Measurements from ENCODE around the gene PCAT7. TPM values are rescaled to one million over a fixed set of nuclear protein-coding genes. Genes with fewer than 3 reads are reported as not detected.

The PCAT7 gene
- total RNA-seq, 5 donors from 2014 or later (not counting 1 experiment from before 2014, with no cell fraction given): not detected

GRCh38 chr9:94606646-94607422 lies 52.0 kb downstream of the PCAT7 start:
- H3K27me3 Mint-ChIP-seq: peaks cover 5% of the 10 kb centered on the region in 2 donors
- peaks cover 13% of the 10 kb centered on the region for H3K36me3 Mint-ChIP-seq
- Histone ChIP-seq H3K4me3 (ENCODE audit: control insufficient read depth in 1 of 2, extremely low read depth in 1 of 2, low read length in 1 of 2) (no peak overlapping the region), H3K27ac (ENCODE audit: low read length) (no peak overlapping the region), H3K9me3 (no peaks in the 10 kb centered on the region), H3K36me3 (ENCODE audit: control insufficient read depth in 2 of 2, extremely low read depth in 1 of 2, insufficient read depth in 1 of 2, low read length in 1 of 2) (no peaks in the 10 kb centered on the region), H3K27me3 (replicated peaks in 1 of 2; ENCODE audit: control insufficient read depth in 2 of 2, extremely low read depth in 1 of 2, insufficient read depth in 2 of 2, low read length in 1 of 2) (peaks cover 0 to 17% of the 10 kb centered on the region in 2 experiments), H3K4me1 (ENCODE audit: control insufficient read depth in 1 of 2, extremely low read depth in 1 of 2, insufficient read depth in 2 of 2, low read length in 2 of 2) (peaks cover 4 to 8% of the 10 kb centered on the region in 2 experiments)
- no peak overlapping the region for H3K27ac Mint-ChIP-seq
- ChIA-PET CTCF (no interaction called here), POLR2A (no interaction called here)
- DNase-seq (no peak), ATAC-seq (replicated peaks in 1 of 4) (no peak)
- H3K9me3 Mint-ChIP-seq: no peaks in the 10 kb centered on the region
- no peak overlapping the region for H3K4me3 Mint-ChIP-seq
- H3K4me1 Mint-ChIP-seq: peaks cover 7 to 13% (median 10%) of the 10 kb centered on the region in 3 donors
- 84% methylated on average over 19 of the region's 24 CpGs for WGBS (ENCODE audit: insufficient coverage)

- Histone ChIP-seq H3K27me3 (replicated peaks in 1 of 2; ENCODE audit: control insufficient read depth in 2 of 2, extremely low read depth in 1 of 2, insufficient read depth in 2 of 2, low read length in 1 of 2) (peaks cover 0 to 17% of the 10 kb centered on the region in 2 experiments), H3K27ac (ENCODE audit: low read length) (no peak overlapping the region), H3K4me1 (ENCODE audit: control insufficient read depth in 1 of 2, extremely low read depth in 1 of 2, insufficient read depth in 2 of 2, low read length in 2 of 2) (peaks cover 8 to 12% of the 10 kb centered on the region in 2 experiments), H3K9me3 (no peaks in the 10 kb centered on the region), H3K4me3 (ENCODE audit: control insufficient read depth in 1 of 2, extremely low read depth in 1 of 2, low read length in 1 of 2) (no peak overlapping the region), H3K36me3 (ENCODE audit: control insufficient read depth in 2 of 2, extremely low read depth in 1 of 2, insufficient read depth in 1 of 2, low read length in 1 of 2) (no peaks in the 10 kb centered on the region)
- Mint-ChIP-seq H3K4me1 (peaks cover 12 to 18% (median 15%) of the 10 kb centered on the region in 3 donors), H3K9me3 (no peaks in the 10 kb centered on the region), H3K4me3 (no peak overlapping the region), H3K36me3 (peaks cover 13% of the 10 kb centered on the region), H3K27me3 (peaks cover 5 to 10% of the 10 kb centered on the region in 2 donors), H3K27ac (no peak overlapping the region)
- CTCF ChIA-PET: no interaction called here
- POLR2A ChIA-PET: no interaction called here
- ATAC-seq (replicated peaks in 1 of 4) (no peak), DNase-seq (no peak)
- WGBS (ENCODE audit: insufficient coverage): 100% methylated on average over 7 of the region's 8 CpGs
Measured at GRCh38 chr9:94607423-94607691, 52.5 kb downstream of the PCAT7 start.

GRCh38 chr9:94610181-94610606 lies 55.3 kb downstream of the PCAT7 start:
- H3K4me3 ChIP-seq (ENCODE audit: control insufficient read depth in 1 of 2, extremely low read depth in 1 of 2, low read length in 1 of 2): no peak overlapping the region
- H3K4me3 Mint-ChIP-seq: no peak overlapping the region
- ATAC-seq (replicated peaks in 1 of 4): no peak
- no peak overlapping the region for H3K27ac Mint-ChIP-seq
- peaks cover 8% of the 10 kb centered on the region in 2 experiments for H3K4me1 ChIP-seq (ENCODE audit: control insufficient read depth in 1 of 2, extremely low read depth in 1 of 2, insufficient read depth in 2 of 2, low read length in 2 of 2)
- peaks cover 11 to 12% (median 11%) of the 10 kb centered on the region in 3 donors for H3K4me1 Mint-ChIP-seq
- H3K9me3 Mint-ChIP-seq: no peaks in the 10 kb centered on the region
- no peak for DNase-seq
- peaks cover 0 to 25% of the 10 kb centered on the region in 2 experiments for H3K27me3 ChIP-seq (replicated peaks in 1 of 2; ENCODE audit: control insufficient read depth in 2 of 2, extremely low read depth in 1 of 2, insufficient read depth in 2 of 2, low read length in 1 of 2)
- peaks cover 13% of the 10 kb centered on the region for H3K36me3 Mint-ChIP-seq
- WGBS (ENCODE audit: insufficient coverage): 100% methylated on average over 2 of the region's 6 CpGs
- no peak overlapping the region for H3K27ac ChIP-seq (ENCODE audit: low read length)
- ChIA-PET POLR2A (no interaction called here), CTCF (no interaction called here)
- H3K36me3 ChIP-seq (ENCODE audit: control insufficient read depth in 2 of 2, extremely low read depth in 1 of 2, insufficient read depth in 1 of 2, low read length in 1 of 2): no peaks in the 10 kb centered on the region
- no peaks in the 10 kb centered on the region for H3K9me3 ChIP-seq
- peaks cover 5 to 18% of the 10 kb centered on the region in 2 donors for H3K27me3 Mint-ChIP-seq

GRCh38 chr9:94611638-94612068 lies 56.8 kb downstream of the PCAT7 start:
- peaks cover 11 to 12% (median 11%) of the 10 kb centered on the region in 3 donors for H3K4me1 Mint-ChIP-seq
- WGBS (ENCODE audit: insufficient coverage): 86% methylated on average over 1 of the region's 3 CpGs
- H3K9me3 Mint-ChIP-seq: no peaks in the 10 kb centered on the region
- H3K9me3 ChIP-seq: no peaks in the 10 kb centered on the region
- ATAC-seq (replicated peaks in 1 of 4) (peak in 1 of 4 experiments; percentile 42), DNase-seq (peak in 2 of 35 experiments; percentile 3 to 16)
- POLR2A ChIA-PET: no interaction called here
- H3K36me3 ChIP-seq (ENCODE audit: control insufficient read depth in 2 of 2, extremely low read depth in 1 of 2, insufficient read depth in 1 of 2, low read length in 1 of 2): no peaks in the 10 kb centered on the region
- H3K27ac Mint-ChIP-seq: no peak overlapping the region
- H3K4me1 ChIP-seq (ENCODE audit: control insufficient read depth in 1 of 2, extremely low read depth in 1 of 2, insufficient read depth in 2 of 2, low read length in 2 of 2): peaks cover 8% of the 10 kb centered on the region in 2 experiments
- H3K4me3 ChIP-seq (ENCODE audit: control insufficient read depth in 1 of 2, extremely low read depth in 1 of 2, low read length in 1 of 2): no peak overlapping the region
- H3K27ac ChIP-seq (ENCODE audit: low read length): no peak overlapping the region
- H3K27me3 Mint-ChIP-seq: peaks cover 5 to 20% of the 10 kb centered on the region in 2 donors
- peaks cover 13% of the 10 kb centered on the region for H3K36me3 Mint-ChIP-seq
- H3K27me3 ChIP-seq (replicated peaks in 1 of 2; ENCODE audit: control insufficient read depth in 2 of 2, extremely low read depth in 1 of 2, insufficient read depth in 2 of 2, low read length in 1 of 2): peaks cover 0 to 25% of the 10 kb centered on the region in 2 experiments
- no peak overlapping the region for H3K4me3 Mint-ChIP-seq
- CTCF ChIA-PET: no interaction called here

GRCh38 chr9:94612071-94612470 lies 57.2 kb downstream of the PCAT7 start:
- Mint-ChIP-seq H3K9me3 (no peaks in the 10 kb centered on the region), H3K27ac (no peak overlapping the region), H3K4me3 (no peak overlapping the region), H3K4me1 (peaks cover 11 to 12% (median 11%) of the 10 kb centered on the region in 3 donors), H3K36me3 (peaks cover 10% of the 10 kb centered on the region), H3K27me3 (peaks cover 5 to 21% of the 10 kb centered on the region in 2 donors)
- Histone ChIP-seq H3K4me1 (ENCODE audit: control insufficient read depth in 1 of 2, extremely low read depth in 1 of 2, insufficient read depth in 2 of 2, low read length in 2 of 2) (peaks cover 8% of the 10 kb centered on the region in 2 experiments), H3K4me3 (ENCODE audit: control insufficient read depth in 1 of 2, extremely low read depth in 1 of 2, low read length in 1 of 2) (no peak overlapping the region), H3K27me3 (replicated peaks in 1 of 2; ENCODE audit: control insufficient read depth in 2 of 2, extremely low read depth in 1 of 2, insufficient read depth in 2 of 2, low read length in 1 of 2) (peaks cover 0 to 22% of the 10 kb centered on the region in 2 experiments), H3K27ac (ENCODE audit: low read length) (no peak overlapping the region), H3K36me3 (ENCODE audit: control insufficient read depth in 2 of 2, extremely low read depth in 1 of 2, insufficient read depth in 1 of 2, low read length in 1 of 2) (no peaks in the 10 kb centered on the region), H3K9me3 (no peaks in the 10 kb centered on the region)
- ATAC-seq (replicated peaks in 1 of 4) (no peak), DNase-seq (no peak)
- POLR2A ChIA-PET: no interaction called here
- CTCF ChIA-PET: no interaction called here
- 67% methylated on average over 2 of the region's 7 CpGs for WGBS (ENCODE audit: insufficient coverage)

GRCh38 chr9:94613003-94613402 lies 58.1 kb downstream of the PCAT7 start:
- ATAC-seq (replicated peaks in 1 of 4) (no peak), DNase-seq (no peak)
- Histone ChIP-seq H3K4me1 (ENCODE audit: control insufficient read depth in 1 of 2, extremely low read depth in 1 of 2, insufficient read depth in 2 of 2, low read length in 2 of 2) (peaks cover 8% of the 10 kb centered on the region in 2 experiments), H3K9me3 (no peaks in the 10 kb centered on the region), H3K27me3 (replicated peaks in 1 of 2; ENCODE audit: control insufficient read depth in 2 of 2, extremely low read depth in 1 of 2, insufficient read depth in 2 of 2, low read length in 1 of 2) (peaks cover 0 to 20% of the 10 kb centered on the region in 2 experiments), H3K36me3 (ENCODE audit: control insufficient read depth in 2 of 2, extremely low read depth in 1 of 2, insufficient read depth in 1 of 2, low read length in 1 of 2) (no peaks in the 10 kb centered on the region), H3K4me3 (ENCODE audit: control insufficient read depth in 1 of 2, extremely low read depth in 1 of 2, low read length in 1 of 2) (no peak overlapping the region), H3K27ac (ENCODE audit: low read length) (no peak overlapping the region)
- peaks cover 11 to 12% (median 11%) of the 10 kb centered on the region in 3 donors for H3K4me1 Mint-ChIP-seq
- peaks cover 8% of the 10 kb centered on the region for H3K36me3 Mint-ChIP-seq
- 82% methylated on average over 2 of the region's 3 CpGs for WGBS (ENCODE audit: insufficient coverage)
- peaks cover 11 to 21% of the 10 kb centered on the region in 2 donors for H3K27me3 Mint-ChIP-seq
- H3K27ac Mint-ChIP-seq: no peak overlapping the region
- CTCF ChIA-PET: no interaction called here
- no peak overlapping the region for H3K4me3 Mint-ChIP-seq
- POLR2A ChIA-PET: no interaction called here
- H3K9me3 Mint-ChIP-seq: no peaks in the 10 kb centered on the region

Measured in T-cell (primary cell).